Aorta (tissue), 5 donors: ENCODE data around the gene TSHZ2. TPM values are rescaled to one million over a fixed set of nuclear protein-coding genes. Genes with fewer than 3 reads are reported as not detected.
"Not testable (repeated sequence)": the region's sequence is repeated elsewhere in the genome, so short reads cannot be mapped to it uniquely, and the experiment has no call there.

Source experiments
- ATAC-seq: fragments of 200-7000 bp; cut with Tn5 transposase; one replicate; pipeline ENCODE4 v1.9.1; 2022; ENCODE audit warnings: moderate library complexity; ENCODE audit not compliant: low FRiP score
- DNase-seq, 2 donors: peaks; one replicate each; pipeline ENCODE4 v3.0.0-alpha.2; 2020
- H3K27ac ChIP-seq, 2 donors: one replicate each; pipeline ENCODE4 v1.5.1; 2013; ENCODE audit warnings: low read length in 2 of 2, mild to moderate bottlenecking in 2 of 2, moderate library complexity in 2 of 2, control low read depth in 1 of 2, inconsistent platforms in 1 of 2, low read depth in 1 of 2
- H3K27me3 ChIP-seq, 2 donors: one replicate each; pipeline ENCODE4 v1.6.1; 2013; ENCODE audit warnings: control low read depth in 1 of 2, low read length in 1 of 2, mild to moderate bottlenecking in 1 of 2, moderate library complexity in 1 of 2; ENCODE audit not compliant: insufficient read depth in 2 of 2, control insufficient read depth in 1 of 2
- H3K36me3 ChIP-seq, 2 donors: one replicate each; pipeline ENCODE4 v1.6.1; 2013; ENCODE audit warnings: control low read depth in 1 of 2, low read length in 1 of 2, mild to moderate bottlenecking in 1 of 2; ENCODE audit not compliant: insufficient read depth in 2 of 2, control insufficient read depth in 1 of 2
- H3K4me1 ChIP-seq, 2 donors: one replicate each; pipeline ENCODE4 v1.6.1; 2013; ENCODE audit warnings: low read length in 2 of 2, control low read depth in 1 of 2, mild to moderate bottlenecking in 1 of 2, moderate library complexity in 1 of 2; ENCODE audit not compliant: insufficient read depth in 2 of 2, control insufficient read depth in 1 of 2
- H3K4me3 ChIP-seq, 2 donors: one replicate each; pipeline ENCODE4 v1.5.1; 2013; ENCODE audit warnings: low read length in 2 of 2, control low read depth in 1 of 2, mild to moderate bottlenecking in 1 of 2
- H3K9me3 ChIP-seq: one replicate; pipeline ENCODE4 v1.6.1; 2013; ENCODE audit warnings: mild to moderate bottlenecking, low read length; ENCODE audit not compliant: control insufficient read depth
- WGBS, 2 donors: extraction: QIAGEN DNeasy Blood & Tissue Kit; methylation state at CpG; one replicate each; pipeline ENCODE4 v1.1.7; 2013; 5-methylcytosine and 5-hydroxymethylcytosine counted together
- intact Hi-C, 2 donors: fragments of 100-400 bp; cut with DNase I; formaldehyde crosslinking; loops; one replicate each; pipeline versions ENCODE4 v1.14.2 to v1.15.0; 2022
- polyA plus RNA-seq, 2 donors: library from polyadenylated mRNA; stranded (reverse); fragments of 200-250 nt; gene quantifications; one replicate each; pipeline ENCODE4 v1.2.3, GENCODE V29; 2013
- total RNA-seq, 2 donors: library from RNA; stranded (reverse); fragmentation: NEBNext Ultra II Directional; extraction: Animal tissue kit (Norgen Biotek cat#: 25700); gene quantifications; one replicate each; pipeline ENCODE4 v1.2.1, GENCODE V29; 2021
- donor health status: healthy with polysubstance abuse.
- donor health status: Bipolar disorder and iron deficiency.
- donor health status: DM: no; HTN: no; CAD: no.
- donor health status: DM: no; HTN: no; CAD: no.
- donor health status: DM: yes; HTN: yes; CAD: no.

Gene TSHZ2
- total and polyA plus RNA-seq, 4 donors, result 0.08 to 95.4 (median 13.3) TPM

DNA sequence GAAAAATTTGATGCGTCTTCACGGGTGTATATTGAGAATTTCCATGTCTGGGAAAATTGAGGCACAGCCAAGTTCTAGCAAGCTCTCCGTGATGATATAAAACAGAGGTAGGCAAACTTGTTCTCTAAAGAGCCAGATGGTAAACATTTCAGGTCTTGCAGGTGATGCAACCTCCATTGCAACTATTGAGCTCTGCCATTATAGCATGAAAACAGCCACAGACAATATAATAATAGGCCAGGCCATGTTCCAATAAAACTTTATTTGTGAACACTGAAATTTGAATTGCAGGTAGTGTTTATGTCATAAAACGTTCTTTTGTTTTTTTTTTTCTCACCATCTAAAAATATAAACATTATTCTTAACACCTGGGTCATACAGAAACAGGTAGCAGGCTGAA is 453.3 kb downstream of the TSHZ2 start:
- no peaks in the 10 kb centered on the region for H3K36me3 ChIP-seq
- no peaks in the 10 kb centered on the region for H3K4me1 ChIP-seq
- H3K9me3 ChIP-seq, result peaks cover 3% of the 10 kb centered on the region
- H3K27me3 ChIP-seq, result peaks cover 0 to 2% of the 10 kb centered on the region in 2 donors
- no peak overlapping the region for H3K27ac ChIP-seq
- intact Hi-C loops, result no loop called here
- WGBS, 2 donors, result 87 to 89% methylated on average over 4 of the region's 4 CpGs
- no peak overlapping the region for H3K4me3 ChIP-seq
- no peak for DNase-seq
- no peak for ATAC-seq

DNA sequence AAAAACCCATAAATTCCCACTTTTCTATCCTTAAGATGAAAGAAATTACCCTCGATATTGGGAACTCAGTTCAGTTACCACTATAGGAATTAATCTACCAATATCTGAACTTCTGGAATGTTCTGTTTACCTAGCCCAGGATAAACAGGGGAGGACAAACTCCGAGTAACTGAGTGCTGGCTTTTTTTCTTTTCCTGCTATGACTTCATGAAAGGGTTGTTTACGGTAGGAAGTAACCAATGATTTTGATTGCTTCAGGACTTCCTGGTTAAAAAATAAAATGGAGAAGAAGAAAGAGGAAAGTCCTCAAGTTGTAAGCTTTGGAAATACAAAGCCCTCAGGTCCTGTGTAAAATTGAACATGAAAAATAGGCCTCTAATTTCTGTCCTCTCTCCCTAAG is 453.8 kb downstream of the TSHZ2 start:
- Histone ChIP-seq H3K36me3 (no peaks in the 10 kb centered on the region), H3K4me3 (no peak overlapping the region), H3K27ac (no peak overlapping the region), H3K4me1 (no peaks in the 10 kb centered on the region), H3K9me3 (peaks cover 3% of the 10 kb centered on the region), H3K27me3 (peaks cover 0 to 2% of the 10 kb centered on the region in 2 donors)
- 62 to 78% methylated on average over 3 of the region's 3 CpGs for WGBS, 2 donors
- intact Hi-C loops, result no loop called here
- DNase-seq (no peak), ATAC-seq (no peak)

DNA sequence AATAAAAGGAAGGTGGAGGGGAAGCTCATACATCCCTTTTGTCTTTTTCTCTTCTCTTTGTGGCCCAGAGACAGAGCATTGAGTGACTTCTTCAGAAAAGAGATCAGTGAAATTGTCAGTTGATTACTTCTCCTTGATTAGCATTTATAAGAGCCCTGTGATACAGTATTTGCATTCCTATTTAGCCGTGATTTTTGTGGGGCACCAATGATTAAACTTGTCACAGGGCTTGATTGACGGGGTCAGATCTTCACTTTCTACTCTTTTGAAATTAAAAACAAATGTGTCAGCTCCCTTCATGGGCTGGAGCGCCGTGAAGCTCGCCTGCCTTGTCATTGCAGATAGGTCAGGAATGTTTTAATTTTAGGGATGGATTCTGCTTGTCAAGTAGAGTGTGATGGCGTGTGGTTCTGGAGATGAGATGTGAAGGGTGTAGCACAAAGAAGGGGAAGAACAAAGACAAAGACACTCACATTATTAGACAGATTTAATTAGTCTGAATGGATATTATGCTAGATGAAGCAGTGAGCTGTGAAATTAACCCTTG is 454.7 kb downstream of the TSHZ2 start:
- intact Hi-C loops, result no loop called here
- no peak for ATAC-seq
- H3K4me1 ChIP-seq, result no peaks in the 10 kb centered on the region

GRCh38 chr20:53427951-53428350 is 455.8 kb downstream of the TSHZ2 start:
- no peak overlapping the region for H3K4me3 ChIP-seq
- DNase-seq (no peak), ATAC-seq (peak; percentile 19)
- peaks cover 0 to 2% of the 10 kb centered on the region in 2 donors for H3K27me3 ChIP-seq
- WGBS, 2 donors, result 48 to 50% methylated on average over 2 of the region's 2 CpGs
- H3K9me3 ChIP-seq, result peaks cover 2% of the 10 kb centered on the region
- H3K36me3 ChIP-seq, result no peaks in the 10 kb centered on the region
- H3K27ac ChIP-seq, result no peak overlapping the region
- H3K4me1 ChIP-seq, result no peaks in the 10 kb centered on the region
- intact Hi-C loops, result no loop called here

More for the DNA sequence above, 454.7 kb downstream of the TSHZ2 start:
- DNase-seq, result no peak
- no peaks in the 10 kb centered on the region for H3K36me3 ChIP-seq
- 77 to 89% methylated on average over 6 of the region's 6 CpGs for WGBS, 2 donors
- no peak overlapping the region for H3K27ac ChIP-seq
- no peak overlapping the region for H3K4me3 ChIP-seq
- peaks cover 2% of the 10 kb centered on the region for H3K9me3 ChIP-seq
- peaks cover 0 to 2% of the 10 kb centered on the region in 2 donors for H3K27me3 ChIP-seq

- H3K9me3 ChIP-seq, result peaks cover 2% of the 10 kb centered on the region
- no peaks in the 10 kb centered on the region for H3K4me1 ChIP-seq
- H3K27ac ChIP-seq, result no peak overlapping the region
- peaks cover 0 to 2% of the 10 kb centered on the region in 2 donors for H3K27me3 ChIP-seq
- no peak for DNase-seq
- no peak overlapping the region for H3K4me3 ChIP-seq
- no peaks in the 10 kb centered on the region for H3K36me3 ChIP-seq
- WGBS, 2 donors, result 77 to 82% methylated on average over 3 of the region's 3 CpGs
- intact Hi-C loops, result no loop called here
- ATAC-seq, result no peak
Measured at GRCh38 chr20:53428588-53428987, 456.4 kb downstream of the TSHZ2 start.

- H3K27me3 ChIP-seq, result peaks cover 0 to 2% of the 10 kb centered on the region in 2 donors
- H3K9me3 ChIP-seq, result peaks cover 2% of the 10 kb centered on the region
- WGBS, 2 donors, result 77% methylated on average over 3 of the region's 3 CpGs
- ATAC-seq (no peak), DNase-seq (no peak)
- intact Hi-C loops, result no loop called here
- no peaks in the 10 kb centered on the region for H3K4me1 ChIP-seq
- H3K36me3 ChIP-seq, result no peaks in the 10 kb centered on the region
- H3K27ac ChIP-seq, result no peak overlapping the region
- no peak overlapping the region for H3K4me3 ChIP-seq
Measured at GRCh38 chr20:53428996-53429395, 456.8 kb downstream of the TSHZ2 start.

DNA sequence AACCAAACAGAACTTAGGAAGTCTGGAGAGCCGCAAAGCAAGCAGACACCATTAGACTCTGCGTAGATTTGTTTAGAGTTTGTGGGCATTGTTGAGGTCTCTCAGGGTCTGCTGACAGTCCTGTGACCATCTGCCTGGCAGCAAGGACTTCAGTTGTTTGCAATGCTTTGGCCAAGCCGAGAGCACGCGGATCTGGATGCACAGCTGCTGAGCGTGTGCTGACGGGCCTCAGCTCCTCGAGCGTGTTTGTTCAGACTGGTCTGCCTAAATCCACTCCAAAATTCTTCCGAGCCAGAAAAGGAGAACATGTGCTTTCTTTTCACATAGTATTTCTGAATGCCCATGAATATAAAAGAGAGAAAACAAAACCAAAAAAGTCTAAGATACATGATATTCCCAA is 462.5 kb downstream of the TSHZ2 start:
- Histone ChIP-seq H3K36me3 (no peaks in the 10 kb centered on the region), H3K27me3 (no peaks in the 10 kb centered on the region), H3K4me1 (no peaks in the 10 kb centered on the region), H3K4me3 (no peak overlapping the region), H3K9me3 (no peaks in the 10 kb centered on the region), H3K27ac (no peak overlapping the region)
- intact Hi-C loops, result no loop called here
- WGBS, 2 donors, result 28% methylated on average over 10 of the region's 10 CpGs
- ATAC-seq (peak; percentile 68), DNase-seq (no peak)

- DNase-seq, H3K4me3 ChIP-seq, H3K27ac ChIP-seq, H3K27me3 ChIP-seq, H3K9me3 ChIP-seq, H3K36me3 ChIP-seq, ATAC-seq, intact Hi-C loops, H3K4me1 ChIP-seq: not testable (repeated sequence)
- 86 to 90% methylated on average over 4 of the region's 4 CpGs for WGBS, 2 donors
Measured at GRCh38 chr20:53436927-53437326, 464.8 kb downstream of the TSHZ2 start.

- intact Hi-C loops, result no loop called here
- no peaks in the 10 kb centered on the region for H3K4me1 ChIP-seq
- no peaks in the 10 kb centered on the region for H3K9me3 ChIP-seq
- H3K27ac ChIP-seq, result no peak overlapping the region
- ATAC-seq (no peak), DNase-seq (no peak)
- H3K27me3 ChIP-seq, result no peaks in the 10 kb centered on the region
- H3K36me3 ChIP-seq, result no peaks in the 10 kb centered on the region
- no peak overlapping the region for H3K4me3 ChIP-seq
- 89 to 99% methylated on average over 4 of the region's 4 CpGs for WGBS, 2 donors
Measured at GRCh38 chr20:53438368-53438767, 466.2 kb downstream of the TSHZ2 start.
